Cardiac septum (tissue), 1 donor: ENCODE results near the gene MYL11. TPM values are rescaled to one million over a fixed set of nuclear protein-coding genes. Genes with fewer than 3 reads are reported as not detected.
A peak's percentile ranks its signal among the peaks of the same experiment; 100 is the strongest.

Experiments
- DNase-seq: peaks from one replicate; pipeline ENCODE4 v3.0.0-alpha.2; 2020; ENCODE audit warnings: low spot score
- intact Hi-C: fragments of 100-400 bp; cut with DNase I; formaldehyde crosslinking; loops from one replicate; pipeline ENCODE4 v1.14.0; 2022
- total RNA-seq: library from RNA; stranded (reverse); fragmentation: NEBNext Ultra II Directional; extraction: Animal tissue kit (Norgen Biotek cat#: 25700); gene quantifications from one replicate; pipeline ENCODE4 v1.2.1, GENCODE V29; 2021
- donor health status: DM: no; HTN: no; CAD: no.

Gene MYL11
- total RNA-seq, 1 donor from 2014 or later = 0.59 TPM

DNA sequence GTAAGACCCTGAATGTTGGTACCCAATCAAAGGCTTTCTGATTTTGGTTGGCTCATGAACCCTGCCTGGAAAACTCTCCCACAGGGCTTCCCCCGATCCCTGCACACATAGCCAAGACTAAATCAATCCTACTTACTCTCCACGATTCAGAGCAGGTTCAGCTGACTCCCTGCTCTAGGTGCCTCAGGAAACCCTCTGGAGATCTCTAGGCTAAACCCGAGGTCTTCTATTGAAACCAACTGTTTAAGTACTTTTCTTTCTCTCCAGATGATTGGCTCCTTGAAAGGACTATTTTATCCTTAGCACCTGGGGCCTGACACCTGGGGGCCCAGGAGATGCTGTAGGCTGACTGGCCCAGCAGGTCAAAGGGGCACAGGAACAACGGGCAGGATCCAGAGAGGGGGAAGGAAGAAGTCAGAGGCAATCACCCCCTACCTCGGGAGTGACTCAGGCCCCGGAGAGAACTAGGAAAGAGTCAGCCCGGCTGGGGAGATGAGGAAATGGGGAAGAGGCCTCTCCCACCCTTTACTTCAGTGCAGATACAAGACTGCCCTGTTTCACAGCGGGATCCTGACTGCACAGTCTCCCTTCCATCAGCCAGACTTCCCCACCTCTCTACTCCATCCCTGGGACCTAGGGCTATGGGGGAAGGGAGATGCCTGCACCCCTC lies 6.3 kb upstream of the MYL11 start:
- no peak for DNase-seq
- intact Hi-C loops = no loop called here

DNA sequence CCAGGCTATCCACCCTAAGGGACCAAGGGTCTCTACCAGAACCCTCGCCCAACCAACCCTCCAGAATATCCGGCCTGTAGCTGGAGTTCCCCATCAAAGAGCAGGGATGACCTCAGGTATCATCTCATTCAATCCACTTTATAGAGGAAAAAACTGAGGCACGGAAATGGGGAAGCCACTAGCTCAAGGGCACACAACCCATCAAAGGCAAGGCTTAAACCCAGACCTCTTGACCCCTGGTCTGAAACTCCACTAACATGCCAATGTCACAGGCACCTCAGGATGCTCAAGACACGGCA lies 5.9 kb upstream of the MYL11 start:
- intact Hi-C loops = no loop called here
- DNase-seq = no peak

DNA sequence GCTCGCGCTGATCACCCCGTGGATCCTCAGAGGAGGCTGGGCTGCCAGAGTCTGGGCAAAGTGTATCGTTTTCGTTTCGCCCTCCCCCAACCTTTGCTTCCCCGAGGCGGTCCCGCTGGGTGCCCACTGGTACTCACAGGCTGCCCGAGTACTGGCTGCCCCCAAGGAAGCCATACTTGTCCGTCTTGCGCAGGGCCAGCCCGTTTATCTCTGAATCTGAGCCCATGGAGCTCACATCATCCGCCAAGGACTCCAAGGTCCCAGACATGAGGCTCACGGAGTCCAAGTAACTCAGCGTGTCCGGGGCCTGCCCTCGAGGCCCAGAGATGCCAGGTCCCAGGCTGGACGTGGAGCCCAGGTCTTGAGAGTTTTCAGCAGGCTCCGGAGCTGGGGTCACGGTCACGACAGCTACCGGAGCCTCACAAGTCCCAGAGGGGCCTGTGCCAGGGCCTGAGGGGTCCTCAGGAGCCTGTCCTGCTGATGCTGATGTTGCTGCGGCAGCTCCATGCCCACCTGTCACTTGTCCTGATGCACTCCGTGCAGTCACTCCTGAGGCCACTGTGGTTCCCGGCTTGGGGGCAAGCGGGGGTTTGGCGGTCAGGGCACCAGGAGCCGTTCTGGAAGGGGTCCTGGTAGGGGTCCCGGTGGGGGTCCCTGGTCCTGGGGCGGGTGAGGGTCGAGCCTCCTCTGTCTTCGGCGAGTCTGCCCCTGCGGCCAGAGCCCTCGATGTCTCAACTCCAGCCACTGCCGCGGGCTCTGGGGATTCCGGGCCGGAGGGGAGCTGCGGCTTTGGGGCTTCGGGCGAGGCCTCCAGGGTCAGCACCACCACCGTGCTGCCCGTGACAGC lies 5.3 kb upstream of the MYL11 start:
- no peak for DNase-seq
- intact Hi-C loops = no loop called here

DNA sequence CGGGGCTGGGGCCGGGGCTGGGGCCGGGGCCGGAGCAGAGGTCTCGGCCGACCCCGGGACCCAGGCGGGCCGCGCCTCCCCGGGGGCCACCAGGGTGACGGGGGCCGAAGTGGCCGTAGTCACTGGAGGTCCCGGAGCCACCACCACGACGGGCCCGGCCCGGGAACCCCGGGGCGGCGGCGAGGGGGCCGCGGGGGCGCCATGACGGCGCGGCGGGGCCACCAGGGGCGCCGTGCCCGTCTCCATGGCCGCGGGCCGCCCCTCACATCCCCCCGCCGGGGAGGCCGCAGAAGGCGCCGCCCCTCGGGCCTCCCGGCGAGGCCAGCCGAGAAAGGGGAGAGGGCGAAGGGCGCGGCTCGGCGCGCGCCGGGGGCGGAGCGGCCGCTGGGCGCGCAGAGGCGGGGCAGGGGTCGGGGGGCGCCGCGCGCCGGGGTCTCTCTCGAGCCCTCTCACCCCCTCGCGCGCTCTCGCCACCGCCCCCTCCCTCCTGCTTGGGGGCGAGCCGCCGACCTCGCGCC lies 4.6 kb upstream of the MYL11 start:
- no peak for DNase-seq
- intact Hi-C loops = no loop called here

DNA sequence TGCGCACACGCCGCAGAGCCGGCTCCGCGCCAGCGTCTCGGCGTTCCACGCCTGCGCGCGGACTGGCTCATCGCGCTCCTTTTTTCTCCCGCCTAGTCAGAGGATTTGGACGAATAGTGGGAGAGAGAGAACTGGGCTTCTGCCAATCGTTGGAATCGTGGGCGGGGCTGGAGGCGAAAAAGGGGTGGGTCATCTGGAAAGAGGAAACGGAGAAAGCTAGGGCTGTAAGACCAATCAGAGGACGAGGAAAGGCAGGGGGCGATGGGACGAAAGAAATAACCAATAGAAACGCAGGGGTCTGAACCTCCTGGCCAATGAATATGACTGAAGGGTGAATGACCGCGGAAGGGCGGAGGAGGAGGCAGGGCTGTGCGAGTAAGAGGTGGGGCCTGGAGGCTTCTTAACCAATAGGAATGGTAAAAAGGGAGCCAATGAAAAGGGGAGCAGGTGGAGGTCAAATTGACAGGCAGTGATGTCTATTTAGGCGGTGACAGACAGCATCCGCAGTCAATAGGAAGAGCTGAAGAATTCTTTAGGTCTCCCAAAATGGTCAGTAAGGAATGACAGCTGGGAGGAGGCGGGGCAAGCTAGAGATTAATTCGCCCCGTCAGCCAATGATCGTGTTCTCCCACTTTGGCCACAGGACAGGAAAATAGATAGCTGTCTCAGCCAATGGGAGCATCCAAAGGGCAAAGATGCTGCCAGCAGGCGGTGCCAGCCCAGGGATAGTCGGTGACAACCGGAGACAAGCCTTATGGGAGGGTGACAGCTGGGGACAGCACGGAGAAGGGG lies 4.0 kb upstream of the MYL11 start, which contains the start of gene TBC1D10B:
Gene TBC1D10B (minus strand): TSS at position 39 of the 792 bp plus-strand sequence. CDS start 311 bp downstream, outside the sequence.
- intact Hi-C loops = no loop called here
- peak; percentile 98 for DNase-seq

DNA sequence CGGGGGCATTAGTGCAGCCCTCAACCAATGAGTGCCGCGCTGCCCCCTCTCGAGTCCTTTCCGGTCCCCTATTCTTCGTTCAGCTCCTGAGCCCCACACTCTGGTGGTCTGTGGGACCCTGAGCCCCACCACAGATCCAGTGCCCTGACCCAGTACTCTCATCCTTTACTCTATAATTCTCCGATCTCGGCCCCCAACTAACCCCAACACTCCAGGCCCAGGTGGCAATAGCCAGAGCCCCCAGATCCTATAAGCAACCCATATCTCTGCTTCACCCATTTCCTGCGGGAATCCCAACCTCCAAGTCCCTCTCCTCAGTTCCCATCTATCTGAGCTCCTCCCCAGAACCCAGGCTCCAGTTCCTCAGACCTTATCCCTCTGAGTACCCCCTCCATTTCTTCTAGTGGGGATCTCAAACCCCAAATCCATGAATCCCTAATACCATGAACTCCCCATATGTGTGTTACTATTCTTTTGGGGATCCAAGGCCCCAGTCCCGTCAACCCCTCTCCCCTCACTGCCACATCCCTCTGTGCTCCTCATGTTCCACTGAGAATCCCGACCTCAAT lies 3.3 kb upstream of the MYL11 start:
- intact Hi-C loops = no loop called here
- no peak for DNase-seq

DNA sequence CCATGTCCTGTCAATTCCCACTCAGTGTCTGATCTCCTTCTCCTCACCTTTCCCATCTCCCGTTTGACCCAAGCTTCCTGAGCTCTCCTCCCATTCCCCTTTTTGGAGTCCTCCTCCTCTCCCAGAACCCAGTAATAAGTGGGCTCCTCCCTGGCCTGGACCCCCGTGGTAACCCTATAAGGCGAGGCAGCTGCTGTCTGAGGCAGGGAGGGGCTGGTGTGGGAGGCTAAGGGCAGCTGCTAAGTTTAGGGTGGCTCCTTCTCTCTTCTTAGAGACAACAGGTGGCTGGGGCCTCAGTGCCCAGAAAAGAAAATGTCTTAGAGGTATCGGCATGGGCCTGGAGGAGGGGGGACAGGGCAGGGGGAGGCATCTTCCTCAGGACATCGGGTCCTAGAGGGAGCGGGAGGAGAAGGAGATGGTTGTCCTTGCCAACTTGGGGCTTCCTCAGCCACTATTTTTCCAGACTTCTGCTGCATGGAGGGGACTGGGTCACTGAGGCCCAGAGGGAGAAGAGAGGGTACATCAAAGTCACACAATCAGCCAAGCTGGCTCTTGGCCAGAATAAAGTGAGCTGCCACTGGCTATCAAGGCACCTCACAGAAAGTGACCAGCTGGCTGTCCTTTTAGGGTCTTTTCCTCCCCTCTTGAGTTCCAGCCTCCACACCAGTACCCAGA lies 2.4 kb upstream of the MYL11 start:
- intact Hi-C loops = no loop called here
- DNase-seq = no peak

DNA sequence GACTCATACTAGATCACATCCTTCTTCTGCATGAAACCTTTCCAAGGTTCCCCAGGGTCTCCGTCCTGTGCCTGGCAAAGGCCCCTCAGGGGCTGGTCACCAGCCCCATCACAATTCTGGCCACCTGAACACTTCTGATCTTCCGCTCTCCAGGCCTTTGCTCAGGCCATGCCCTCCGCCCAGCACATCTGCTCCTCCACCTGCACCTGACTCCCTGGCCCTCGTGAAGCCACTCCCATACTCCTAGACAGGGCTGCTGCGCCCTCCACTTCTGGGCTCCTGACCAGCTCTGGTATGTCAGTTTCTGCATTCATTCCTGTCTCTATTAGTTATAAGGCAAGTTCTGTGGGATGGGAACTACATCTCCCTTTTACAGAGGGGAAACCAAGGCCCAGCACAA lies 1.9 kb upstream of the MYL11 start:
- intact Hi-C loops = no loop called here
- no peak for DNase-seq

DNA sequence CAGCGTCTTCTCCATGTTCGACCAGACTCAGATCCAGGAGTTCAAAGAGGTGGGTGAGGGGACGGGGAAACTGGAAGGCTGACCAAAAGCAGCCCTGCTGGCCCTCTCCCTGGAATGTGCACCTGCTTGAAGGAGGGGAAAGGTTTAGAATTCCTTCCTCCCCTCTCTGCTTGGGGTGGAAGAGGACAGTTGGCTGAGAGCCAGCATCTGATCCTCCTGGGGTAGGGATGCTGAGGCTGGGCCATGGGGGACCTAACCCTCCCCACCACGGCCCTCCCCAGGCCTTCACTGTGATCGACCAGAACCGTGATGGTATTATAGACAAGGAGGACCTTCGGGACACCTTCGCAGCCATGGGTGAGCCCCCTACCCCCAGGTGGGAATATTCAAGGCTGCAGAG lies 1.3 kb downstream of the MYL11 start:
- no peak for DNase-seq
- intact Hi-C loops = no loop called here

DNA sequence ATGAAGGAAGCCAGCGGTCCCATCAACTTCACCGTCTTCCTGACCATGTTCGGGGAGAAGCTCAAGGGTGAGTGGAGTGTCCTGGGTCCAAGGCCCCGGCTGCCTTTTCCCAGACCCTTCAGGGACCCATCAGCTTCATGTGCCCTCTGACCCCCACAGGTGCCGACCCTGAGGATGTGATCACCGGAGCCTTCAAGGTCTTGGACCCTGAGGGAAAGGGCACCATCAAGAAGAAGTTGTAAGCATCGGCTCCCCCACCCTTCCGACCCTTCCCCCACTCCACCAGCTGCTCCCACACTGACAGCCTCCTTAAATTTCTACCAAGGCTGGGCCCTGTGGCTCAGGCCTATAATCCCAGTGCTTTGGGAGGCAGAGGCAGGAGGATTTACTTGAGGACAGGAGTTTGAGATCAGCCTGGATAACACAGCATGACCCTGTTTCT lies 1.9 kb downstream of the MYL11 start:
- no peak for DNase-seq
- intact Hi-C loops = no loop called here

DNA sequence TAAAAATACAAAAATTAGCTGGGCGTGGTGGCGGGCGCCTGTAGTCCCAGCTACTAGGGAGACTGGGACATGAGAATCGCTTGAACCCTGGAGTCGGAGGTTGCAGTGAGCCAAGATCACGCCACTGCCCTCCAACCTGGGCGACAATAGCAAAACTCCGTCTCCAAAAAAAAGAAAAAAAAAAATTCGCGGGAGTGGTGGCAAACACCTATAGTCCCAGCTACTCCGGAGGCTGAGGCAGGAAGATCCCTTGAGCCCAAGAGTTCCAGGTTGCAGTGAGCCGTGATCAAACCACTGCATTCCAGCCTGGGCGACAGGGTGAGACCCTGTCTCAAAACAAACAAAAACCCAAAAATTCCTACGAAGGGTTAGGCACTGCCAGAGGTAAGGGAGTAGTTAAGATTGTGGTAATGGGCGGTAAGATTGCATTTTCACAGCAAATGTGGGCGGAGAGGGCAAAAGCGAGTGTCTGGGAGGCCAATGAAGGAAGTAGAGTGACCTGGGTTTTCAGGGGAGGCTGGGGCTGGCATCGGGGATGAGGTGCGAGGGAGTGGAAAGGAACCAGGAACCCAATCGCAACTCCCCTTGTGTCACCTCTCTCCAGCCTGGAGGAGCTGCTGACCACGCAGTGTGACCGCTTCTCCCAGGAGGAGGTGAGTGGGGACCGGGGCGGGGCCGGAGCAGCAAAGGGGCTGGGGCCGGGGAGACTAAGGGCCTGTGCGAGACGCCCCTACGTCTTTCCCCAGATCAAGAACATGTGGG lies 2.6 kb downstream of the MYL11 start:
- DNase-seq = no peak
- intact Hi-C loops = no loop called here

DNA sequence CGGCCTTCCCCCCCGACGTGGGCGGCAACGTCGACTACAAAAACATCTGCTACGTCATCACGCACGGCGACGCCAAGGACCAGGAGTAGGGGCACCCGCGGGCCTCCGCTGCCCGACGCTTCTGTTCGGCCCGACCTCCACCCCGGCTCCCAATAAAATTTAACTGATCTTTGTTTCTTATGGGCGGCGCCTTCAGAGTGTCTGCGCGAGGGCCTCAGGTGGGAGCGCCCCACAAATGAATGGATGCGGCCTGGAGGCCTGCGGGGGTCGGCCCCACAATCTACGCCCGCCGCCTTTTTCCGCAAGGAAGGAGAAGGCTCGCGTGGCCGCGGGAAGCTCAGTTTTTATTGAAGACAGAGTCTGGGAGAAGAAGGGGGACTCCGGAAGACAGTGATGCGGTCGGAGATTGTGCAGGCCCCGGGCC lies 3.2 kb downstream of the MYL11 start:
- peak; percentile 96 for DNase-seq
- intact Hi-C loops = loop anchor here (2.0 kb wide), 2 partner anchors 17 to 29 kb away; partner anchors contain the start of genes ZNF48 and ZNF771

DNA sequence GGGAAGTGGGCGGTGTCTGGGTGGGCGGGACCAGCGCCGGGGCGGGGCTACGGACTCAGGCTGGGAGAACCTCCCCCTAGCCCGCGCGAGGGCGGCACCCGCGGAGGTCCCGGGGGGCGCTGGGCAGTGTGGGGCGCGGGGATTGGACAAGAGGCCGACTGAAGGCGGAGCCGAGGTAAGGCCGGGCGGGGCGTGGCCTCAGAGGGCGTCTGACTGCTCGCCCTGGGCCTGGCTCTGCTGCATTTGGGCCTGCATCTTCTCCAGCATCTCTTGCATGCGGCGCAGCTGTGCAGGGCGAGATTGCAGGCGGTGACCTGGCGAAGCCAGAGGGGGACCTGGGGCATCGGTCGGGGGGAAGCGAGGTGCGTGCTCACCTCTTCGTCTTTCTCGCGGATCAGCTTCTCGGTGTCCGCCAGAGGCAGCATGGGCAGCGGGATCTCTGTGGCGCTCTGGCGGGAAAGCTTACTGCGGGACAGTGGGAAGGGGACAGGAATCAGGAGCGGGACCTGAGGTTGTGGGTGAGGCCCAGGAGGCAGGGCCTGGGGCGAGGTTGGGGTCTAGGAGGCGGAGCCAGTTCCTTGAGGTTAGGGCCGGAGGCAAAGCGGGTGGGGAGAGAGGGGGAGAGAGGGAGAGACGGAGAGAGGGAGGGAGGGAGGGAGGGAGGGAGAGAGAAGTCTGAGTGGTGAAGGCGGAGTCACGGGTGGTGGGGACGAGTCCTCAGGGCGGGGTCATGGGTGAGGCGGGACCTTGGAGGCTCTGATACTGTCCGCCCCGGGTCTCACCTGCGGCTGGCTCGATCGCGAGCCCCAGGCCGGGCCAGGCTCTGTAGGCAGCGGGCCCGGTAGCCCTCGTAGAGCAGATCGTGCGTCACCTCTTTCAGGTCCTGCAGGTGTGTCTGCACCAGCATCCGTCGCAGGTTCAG lies 3.9 kb downstream of the MYL11 start:
- intact Hi-C loops = loop anchor here (2.0 kb wide), 2 partner anchors 16 to 28 kb away; partner anchors contain the start of genes ZNF48 and ZNF771
- DNase-seq = peak; percentile 100

DNA sequence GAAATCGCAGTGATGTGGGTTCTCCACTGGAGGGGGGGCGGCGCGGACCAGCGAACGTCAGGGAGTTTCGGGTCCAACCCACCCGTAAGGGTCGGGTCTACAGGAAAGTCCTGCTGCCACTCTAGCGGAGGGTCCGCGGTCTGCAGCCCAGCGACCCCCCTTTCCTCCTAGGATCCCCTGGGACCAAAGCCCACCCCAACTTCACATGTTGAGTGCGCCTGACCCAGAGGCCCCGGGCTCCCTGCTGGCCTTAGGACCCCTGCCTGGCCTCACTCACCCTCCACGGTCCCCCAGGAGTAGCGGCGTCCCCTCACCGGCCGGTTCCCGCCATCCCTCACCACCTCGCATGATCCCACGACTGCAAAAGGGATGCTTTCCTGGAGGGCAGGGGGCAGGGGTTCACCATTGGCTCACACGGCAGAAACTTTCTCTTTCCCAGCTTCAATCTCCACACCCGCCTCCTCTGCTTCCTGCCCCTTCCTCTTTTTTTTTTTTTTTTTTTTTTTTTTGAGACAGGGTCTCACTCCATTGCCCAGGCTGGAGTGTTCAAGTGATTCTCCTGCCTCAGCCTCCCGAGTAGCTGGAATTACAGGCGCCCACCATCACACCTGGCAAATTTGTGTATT lies 4.7 kb downstream of the MYL11 start:
- no peak for DNase-seq
- intact Hi-C loops = loop anchor here (2.0 kb wide), 2 partner anchors 16 to 28 kb away; partner anchors contain the start of genes ZNF48 and ZNF771

DNA sequence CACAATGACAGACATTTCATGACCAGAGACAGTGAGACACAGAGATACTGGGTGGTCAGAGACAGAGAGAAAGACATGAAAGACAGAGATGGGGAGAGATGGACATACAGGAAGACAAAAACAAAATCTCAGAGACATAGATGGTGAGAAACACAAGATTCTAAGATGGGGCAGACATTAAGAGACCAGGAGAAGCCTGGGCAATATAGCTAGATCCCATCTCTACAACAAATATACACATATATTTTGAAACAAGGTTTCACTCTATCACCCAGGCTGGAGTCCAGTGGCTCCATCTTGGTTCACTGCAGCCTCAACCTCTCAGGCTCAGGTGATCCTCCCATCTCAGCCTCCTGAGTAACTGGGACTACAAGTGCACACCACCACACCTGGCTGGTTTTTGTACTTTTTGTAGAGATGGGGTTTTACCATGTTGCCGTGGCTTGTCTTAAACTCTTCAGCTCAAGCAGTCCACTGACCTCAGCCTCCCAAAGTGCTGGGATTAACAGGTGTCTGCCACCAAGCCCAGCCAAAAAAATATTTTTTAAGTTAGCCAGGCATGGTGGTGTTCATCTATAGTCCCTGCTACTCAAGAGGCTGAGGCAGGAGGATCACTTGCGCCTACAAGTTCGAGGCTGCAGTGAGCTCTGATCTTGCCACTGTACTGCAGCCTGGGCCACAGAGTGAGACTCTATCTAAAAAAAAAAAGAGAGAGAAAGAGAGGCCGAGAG lies 5.6 kb downstream of the MYL11 start:
- no peak for DNase-seq
- intact Hi-C loops = no loop called here

DNA sequence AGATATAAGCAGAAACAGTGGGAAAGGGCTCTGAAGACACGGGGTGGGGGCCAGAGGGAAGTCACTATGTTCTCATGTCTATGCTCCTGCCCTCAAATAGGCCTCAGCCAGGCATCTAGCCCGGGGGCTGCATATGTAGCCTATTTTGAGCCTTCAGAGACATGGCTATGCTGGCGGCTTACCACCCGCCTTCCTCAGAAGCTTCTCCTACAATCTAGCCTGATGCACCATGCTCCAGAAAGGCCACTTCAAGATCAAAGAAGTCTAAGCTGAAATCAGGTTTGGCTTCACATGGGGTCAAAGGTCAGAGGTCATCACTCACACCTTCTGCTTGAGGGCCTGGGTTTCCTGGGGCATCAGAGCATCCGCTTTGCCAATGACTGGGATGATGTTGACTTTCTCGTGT lies 6.2 kb downstream of the MYL11 start:
- DNase-seq = no peak
- intact Hi-C loops = no loop called here
